ENCODE results near the gene RNF157.

RNF157 gene

DNA sequence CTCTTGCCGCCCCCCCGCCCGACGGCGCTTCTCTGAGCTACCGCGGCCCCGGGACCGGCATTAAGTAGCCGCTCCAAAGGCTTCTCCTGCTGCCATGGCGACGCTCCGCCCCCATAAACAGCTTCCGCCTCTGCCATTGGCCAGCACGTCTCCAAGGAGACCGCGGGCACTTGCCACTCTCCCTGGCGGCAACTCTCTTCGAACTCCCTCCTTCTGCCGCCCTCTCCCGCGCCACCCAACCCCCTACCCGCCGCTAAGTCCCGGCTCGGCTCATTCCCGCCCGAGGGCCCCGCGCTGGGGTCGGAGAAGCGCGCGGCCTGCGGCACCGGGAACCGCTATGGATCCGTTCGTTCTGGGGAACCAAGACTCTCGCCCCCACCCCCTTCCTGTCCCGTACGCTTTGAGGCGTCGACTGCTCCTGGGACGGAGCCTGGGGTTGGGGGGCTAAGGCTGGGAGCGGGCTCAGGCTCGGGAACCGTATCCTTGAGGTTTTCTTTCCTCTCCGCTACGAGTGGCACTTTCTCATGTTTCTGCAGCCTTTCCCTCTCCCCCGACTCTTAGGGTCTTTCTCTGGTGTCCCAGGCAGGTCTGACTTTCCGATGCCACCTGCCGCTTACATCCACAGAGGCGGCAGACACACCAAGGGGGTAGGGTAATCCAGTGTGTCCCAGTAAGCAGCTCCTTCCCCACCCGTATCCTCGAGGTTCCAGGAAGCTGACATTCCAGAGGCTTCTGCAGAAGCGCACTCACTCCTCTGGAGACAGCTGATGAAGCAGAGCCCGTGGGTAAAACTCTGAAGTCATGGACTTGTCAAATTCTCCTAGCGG, 98.9 kb downstream of the RNF157 start, which contains the start of gene FOXJ1 (continued):
- TF ChIP-seq, protein P1, sequence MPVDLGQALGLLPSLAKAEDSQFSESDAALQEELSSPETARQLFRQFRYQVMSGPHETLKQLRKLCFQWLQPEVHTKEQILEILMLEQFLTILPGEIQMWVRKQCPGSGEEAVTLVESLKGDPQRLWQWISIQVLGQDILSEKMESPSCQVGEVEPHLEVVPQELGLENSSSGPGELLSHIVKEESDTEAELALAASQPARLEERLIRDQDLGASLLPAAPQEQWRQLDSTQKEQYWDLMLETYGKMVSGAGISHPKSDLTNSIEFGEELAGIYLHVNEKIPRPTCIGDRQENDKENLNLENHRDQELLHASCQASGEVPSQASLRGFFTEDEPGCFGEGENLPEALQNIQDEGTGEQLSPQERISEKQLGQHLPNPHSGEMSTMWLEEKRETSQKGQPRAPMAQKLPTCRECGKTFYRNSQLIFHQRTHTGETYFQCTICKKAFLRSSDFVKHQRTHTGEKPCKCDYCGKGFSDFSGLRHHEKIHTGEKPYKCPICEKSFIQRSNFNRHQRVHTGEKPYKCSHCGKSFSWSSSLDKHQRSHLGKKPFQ (tag by site-specific recombination; IDR thresholded peaks at IDR 0.05), result no peak
- TF ChIP-seq ZNF626 (tag by site-specific recombination; IDR thresholded peaks at IDR 0.05), result no peak
- TF ChIP-seq, protein P2, sequence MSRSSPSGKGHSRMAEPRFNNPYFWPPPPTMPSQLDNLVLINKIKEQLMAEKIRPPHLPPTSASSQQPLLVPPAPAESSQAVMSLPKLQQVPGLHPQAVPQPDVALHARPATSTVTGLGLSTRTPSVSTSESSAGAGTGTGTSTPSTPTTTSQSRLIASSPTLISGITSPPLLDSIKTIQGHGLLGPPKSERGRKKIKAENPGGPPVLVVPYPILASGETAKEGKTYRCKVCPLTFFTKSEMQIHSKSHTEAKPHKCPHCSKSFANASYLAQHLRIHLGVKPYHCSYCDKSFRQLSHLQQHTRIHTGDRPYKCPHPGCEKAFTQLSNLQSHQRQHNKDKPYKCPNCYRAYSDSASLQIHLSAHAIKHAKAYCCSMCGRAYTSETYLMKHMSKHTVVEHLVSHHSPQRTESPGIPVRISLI (tag by site-specific recombination; IDR thresholded peaks at IDR 0.05), result no peak
- peak; percentile 85 for TF ChIP-seq ZNF2 (tag by site-specific recombination; IDR thresholded peaks at IDR 0.05)
- peak; percentile 86 for TF ChIP-seq ZBTB17 (tag by site-specific recombination; IDR thresholded peaks at IDR 0.05)
- TF ChIP-seq, protein P3, sequence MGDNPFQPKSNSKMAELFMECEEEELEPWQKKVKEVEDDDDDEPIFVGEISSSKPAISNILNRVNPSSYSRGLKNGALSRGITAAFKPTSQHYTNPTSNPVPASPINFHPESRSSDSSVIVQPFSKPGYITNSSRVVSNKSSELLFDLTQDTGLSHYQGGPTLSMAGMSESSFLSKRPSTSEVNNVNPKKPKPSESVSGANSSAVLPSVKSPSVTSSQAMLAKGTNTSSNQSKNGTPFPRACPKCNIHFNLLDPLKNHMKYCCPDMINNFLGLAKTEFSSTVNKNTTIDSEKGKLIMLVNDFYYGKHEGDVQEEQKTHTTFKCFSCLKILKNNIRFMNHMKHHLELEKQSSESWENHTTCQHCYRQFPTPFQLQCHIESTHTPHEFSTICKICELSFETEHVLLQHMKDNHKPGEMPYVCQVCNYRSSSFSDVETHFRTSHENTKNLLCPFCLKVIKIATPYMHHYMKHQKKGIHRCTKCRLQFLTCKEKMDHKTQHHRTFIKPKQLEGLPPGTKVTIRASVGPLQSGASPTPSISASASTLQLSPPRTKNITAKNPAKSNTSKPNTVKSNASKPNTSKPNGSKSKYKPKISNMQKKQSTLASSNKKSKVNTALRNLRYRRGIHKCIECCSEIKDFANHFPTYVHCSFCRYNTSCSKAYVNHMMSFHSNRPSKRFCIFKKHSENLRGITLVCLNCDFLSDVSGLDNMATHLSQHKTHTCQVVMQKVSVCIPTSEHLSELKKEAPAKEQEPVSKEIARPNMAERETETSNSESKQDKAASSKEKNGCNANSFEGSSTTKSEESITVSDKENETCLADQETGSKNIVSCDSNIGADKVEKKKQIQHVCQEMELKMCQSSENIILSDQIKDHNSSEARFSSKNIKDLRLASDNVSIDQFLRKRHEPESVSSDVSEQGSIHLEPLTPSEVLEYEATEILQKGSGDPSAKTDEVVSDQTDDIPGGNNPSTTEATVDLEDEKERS (tag by site-specific recombination; IDR thresholded peaks at IDR 0.05), result no peak
- TF ChIP-seq ZNF266 (tag by site-specific recombination; IDR thresholded peaks at IDR 0.05; ENCODE audit: low read depth), result no peak
- no peak for TF ChIP-seq SALL2 (tag by site-specific recombination; IDR thresholded peaks at IDR 0.05; ENCODE audit: borderline replicate concordance)
- TF ChIP-seq, protein P4, sequence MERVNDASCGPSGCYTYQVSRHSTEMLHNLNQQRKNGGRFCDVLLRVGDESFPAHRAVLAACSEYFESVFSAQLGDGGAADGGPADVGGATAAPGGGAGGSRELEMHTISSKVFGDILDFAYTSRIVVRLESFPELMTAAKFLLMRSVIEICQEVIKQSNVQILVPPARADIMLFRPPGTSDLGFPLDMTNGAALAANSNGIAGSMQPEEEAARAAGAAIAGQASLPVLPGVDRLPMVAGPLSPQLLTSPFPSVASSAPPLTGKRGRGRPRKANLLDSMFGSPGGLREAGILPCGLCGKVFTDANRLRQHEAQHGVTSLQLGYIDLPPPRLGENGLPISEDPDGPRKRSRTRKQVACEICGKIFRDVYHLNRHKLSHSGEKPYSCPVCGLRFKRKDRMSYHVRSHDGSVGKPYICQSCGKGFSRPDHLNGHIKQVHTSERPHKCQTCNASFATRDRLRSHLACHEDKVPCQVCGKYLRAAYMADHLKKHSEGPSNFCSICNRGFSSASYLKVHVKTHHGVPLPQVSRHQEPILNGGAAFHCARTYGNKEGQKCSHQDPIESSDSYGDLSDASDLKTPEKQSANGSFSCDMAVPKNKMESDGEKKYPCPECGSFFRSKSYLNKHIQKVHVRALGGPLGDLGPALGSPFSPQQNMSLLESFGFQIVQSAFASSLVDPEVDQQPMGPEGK (tag by site-specific recombination; IDR thresholded peaks at IDR 0.05), result peak; percentile 93
- TF ChIP-seq ZBTB21 (tag by site-specific recombination; IDR thresholded peaks at IDR 0.05), result no peak
- TF ChIP-seq KLF1 (tag by site-specific recombination; IDR thresholded peaks at IDR 0.05), result peak; percentile 55
- TF ChIP-seq ZNF514 (tag by site-specific recombination; IDR thresholded peaks at IDR 0.05), result no peak
- peak; percentile 77 for TF ChIP-seq ZBTB8A (tag by site-specific recombination; IDR thresholded peaks at IDR 0.05)
- no peak for TF ChIP-seq GLI2 (tag by site-specific recombination; IDR thresholded peaks at IDR 0.05; ENCODE audit: borderline replicate concordance, low read depth)
- no peak for TF ChIP-seq HOXD13 (CRISPR knock-in tag; IDR thresholded peaks at IDR 0.05; ENCODE audit: borderline replicate concordance)
- peak; percentile 52; the same call in 1 of the 2 replicates for TF ChIP-seq KLF9 (tag by site-specific recombination; IDR thresholded peaks at IDR 0.05; ENCODE audit: low read depth)
- TF ChIP-seq, protein P5, sequence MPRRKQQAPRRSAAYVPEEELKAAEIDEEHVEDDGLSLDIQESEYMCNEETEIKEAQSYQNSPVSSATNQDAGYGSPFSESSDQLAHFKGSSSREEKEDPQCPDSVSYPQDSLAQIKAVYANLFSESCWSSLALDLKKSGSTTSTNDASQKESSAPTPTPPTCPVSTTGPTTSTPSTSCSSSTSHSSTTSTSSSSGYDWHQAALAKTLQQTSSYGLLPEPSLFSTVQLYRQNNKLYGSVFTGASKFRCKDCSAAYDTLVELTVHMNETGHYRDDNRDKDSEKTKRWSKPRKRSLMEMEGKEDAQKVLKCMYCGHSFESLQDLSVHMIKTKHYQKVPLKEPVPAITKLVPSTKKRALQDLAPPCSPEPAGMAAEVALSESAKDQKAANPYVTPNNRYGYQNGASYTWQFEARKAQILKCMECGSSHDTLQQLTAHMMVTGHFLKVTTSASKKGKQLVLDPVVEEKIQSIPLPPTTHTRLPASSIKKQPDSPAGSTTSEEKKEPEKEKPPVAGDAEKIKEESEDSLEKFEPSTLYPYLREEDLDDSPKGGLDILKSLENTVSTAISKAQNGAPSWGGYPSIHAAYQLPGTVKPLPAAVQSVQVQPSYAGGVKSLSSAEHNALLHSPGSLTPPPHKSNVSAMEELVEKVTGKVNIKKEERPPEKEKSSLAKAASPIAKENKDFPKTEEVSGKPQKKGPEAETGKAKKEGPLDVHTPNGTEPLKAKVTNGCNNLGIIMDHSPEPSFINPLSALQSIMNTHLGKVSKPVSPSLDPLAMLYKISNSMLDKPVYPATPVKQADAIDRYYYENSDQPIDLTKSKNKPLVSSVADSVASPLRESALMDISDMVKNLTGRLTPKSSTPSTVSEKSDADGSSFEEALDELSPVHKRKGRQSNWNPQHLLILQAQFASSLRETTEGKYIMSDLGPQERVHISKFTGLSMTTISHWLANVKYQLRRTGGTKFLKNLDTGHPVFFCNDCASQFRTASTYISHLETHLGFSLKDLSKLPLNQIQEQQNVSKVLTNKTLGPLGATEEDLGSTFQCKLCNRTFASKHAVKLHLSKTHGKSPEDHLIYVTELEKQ (tag by site-specific recombination; IDR thresholded peaks at IDR 0.05; ENCODE audit: borderline replicate concordance), result peak; percentile 56; the same call in 1 of the 2 replicates
- TF ChIP-seq, protein P6, sequence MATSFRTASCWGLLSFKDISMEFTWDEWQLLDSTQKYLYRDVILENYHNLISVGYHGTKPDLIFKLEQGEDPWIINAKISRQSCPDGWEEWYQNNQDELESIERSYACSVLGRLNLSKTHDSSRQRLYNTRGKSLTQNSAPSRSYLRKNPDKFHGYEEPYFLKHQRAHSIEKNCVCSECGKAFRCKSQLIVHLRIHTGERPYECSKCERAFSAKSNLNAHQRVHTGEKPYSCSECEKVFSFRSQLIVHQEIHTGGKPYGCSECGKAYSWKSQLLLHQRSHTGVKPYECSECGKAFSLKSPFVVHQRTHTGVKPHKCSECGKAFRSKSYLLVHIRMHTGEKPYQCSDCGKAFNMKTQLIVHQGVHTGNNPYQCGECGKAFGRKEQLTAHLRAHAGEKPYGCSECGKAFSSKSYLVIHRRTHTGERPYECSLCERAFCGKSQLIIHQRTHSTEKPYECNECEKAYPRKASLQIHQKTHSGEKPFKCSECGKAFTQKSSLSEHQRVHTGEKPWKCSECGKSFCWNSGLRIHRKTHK (tag by site-specific recombination; IDR thresholded peaks at IDR 0.05), result no peak
- TF ChIP-seq ZNF561 (tag by site-specific recombination; IDR thresholded peaks at IDR 0.05; ENCODE audit: borderline replicate concordance), result 0 out of 2 replicates have a peak, but pooled peaks have one; percentile 55
- TF ChIP-seq, protein P7, sequence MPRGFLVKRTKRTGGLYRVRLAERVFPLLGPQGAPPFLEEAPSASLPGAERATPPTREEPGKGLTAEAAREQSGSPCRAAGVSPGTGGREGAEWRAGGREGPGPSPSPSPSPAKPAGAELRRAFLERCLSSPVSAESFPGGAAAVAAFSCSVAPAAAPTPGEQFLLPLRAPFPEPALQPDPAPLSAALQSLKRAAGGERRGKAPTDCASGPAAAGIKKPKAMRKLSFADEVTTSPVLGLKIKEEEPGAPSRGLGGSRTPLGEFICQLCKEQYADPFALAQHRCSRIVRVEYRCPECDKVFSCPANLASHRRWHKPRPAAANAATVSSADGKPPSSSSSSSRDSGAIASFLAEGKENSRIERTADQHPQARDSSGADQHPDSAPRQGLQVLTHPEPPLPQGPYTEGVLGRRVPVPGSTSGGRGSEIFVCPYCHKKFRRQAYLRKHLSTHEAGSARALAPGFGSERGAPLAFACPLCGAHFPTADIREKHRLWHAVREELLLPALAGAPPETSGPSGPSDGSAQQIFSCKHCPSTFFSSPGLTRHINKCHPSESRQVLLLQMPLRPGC (tag by site-specific recombination; IDR thresholded peaks at IDR 0.05), result 0 out of 2 replicates have a peak, but pooled peaks have one; percentile 68
- TF ChIP-seq ZNF394 (tag by site-specific recombination; IDR thresholded peaks at IDR 0.05; ENCODE audit: borderline replicate concordance), result peak; percentile 66; the same call in 1 of the 2 replicates
- TF ChIP-seq OVOL3 (tag by site-specific recombination; IDR thresholded peaks at IDR 0.05), result no peak
- TF ChIP-seq ZNF292 (tag by site-specific recombination; IDR thresholded peaks at IDR 0.05; ENCODE audit: borderline replicate concordance, low read depth), result no peak

Data from HEK293 (cell line).